Mesendoderm (in vitro differentiated cells): ENCODE data around the gene ATP2C2.

Source experiments
- DNase-seq: peaks from one replicate; pipeline ENCODE4 v3.0.0; 2013
- H2AK5ac ChIP-seq: 2 replicates; pipeline ENCODE4 v1.6.1; 2013; ENCODE audit warnings: low read length, inconsistent platforms
- H2BK120ac ChIP-seq: 2 replicates; pipeline ENCODE4 v1.6.1; 2013; ENCODE audit warnings: low read depth, mild to moderate bottlenecking, low read length, moderate library complexity, mixed read lengths
- H2BK15ac ChIP-seq: replicated peaks from 2 replicates; pipeline ENCODE4 v1.6.1; 2013; ENCODE audit warnings: low read depth, mild to moderate bottlenecking, moderate library complexity
- H2BK5ac ChIP-seq: 2 replicates; pipeline ENCODE4 v1.6.1; 2013; ENCODE audit warnings: low read length, inconsistent platforms
- H3K18ac ChIP-seq: 2 replicates; pipeline ENCODE4 v1.6.1; 2013; ENCODE audit warnings: mild to moderate bottlenecking, low read length, mixed read lengths
- H3K23ac ChIP-seq: one replicate; pipeline ENCODE4 v1.6.1; 2013; ENCODE audit warnings: low read length
- H3K27ac ChIP-seq: 2 replicates; pipeline ENCODE4 v1.5.1; 2013; ENCODE audit warnings: low read depth, mild to moderate bottlenecking, inconsistent platforms, low read length, moderate library complexity
- H3K27me3 ChIP-seq: 2 replicates; pipeline ENCODE4 v1.6.1; 2013; ENCODE audit warnings: low read length, control low read depth, mild to moderate bottlenecking, inconsistent platforms; ENCODE audit not compliant: insufficient read depth, poor library complexity
- H3K36me3 ChIP-seq: 2 replicates; pipeline ENCODE4 v1.6.1; 2013; ENCODE audit warnings: low read length, inconsistent platforms; ENCODE audit not compliant: control insufficient read depth, insufficient read depth
- H3K4ac ChIP-seq: one replicate; pipeline ENCODE4 v1.6.1; 2013; ENCODE audit warnings: low read depth, mild to moderate bottlenecking, low read length, moderate library complexity
- H3K4me1 ChIP-seq: 2 replicates; pipeline ENCODE4 v1.6.1; 2013; ENCODE audit warnings: low read depth, low read length, inconsistent platforms; ENCODE audit not compliant: control insufficient read depth
- H3K4me2 ChIP-seq: 2 replicates; pipeline ENCODE4 v1.6.1; 2013; ENCODE audit warnings: low read length
- H3K4me3 ChIP-seq: 2 replicates; pipeline ENCODE4 v1.5.1; 2013; ENCODE audit warnings: mild to moderate bottlenecking, low read length
- H3K56ac ChIP-seq: one replicate; pipeline ENCODE4 v1.6.1; 2013; ENCODE audit warnings: low read length
- H3K79me1 ChIP-seq: 2 replicates; pipeline ENCODE4 v1.6.1; 2013; ENCODE audit warnings: low read length, inconsistent platforms
- H3K79me2 ChIP-seq: 2 replicates; pipeline ENCODE4 v1.6.1; 2013; ENCODE audit warnings: mild to moderate bottlenecking, low read length; ENCODE audit not compliant: control insufficient read depth, insufficient read depth
- H3K9ac ChIP-seq: 2 replicates; pipeline ENCODE4 v1.6.1; 2013; ENCODE audit warnings: low read length, inconsistent platforms
- H4K5ac ChIP-seq: one replicate; pipeline ENCODE4 v1.6.1; 2013; ENCODE audit warnings: low read length
- H4K8ac ChIP-seq: one replicate; pipeline ENCODE4 v1.6.1; 2013; ENCODE audit warnings: low read depth, mild to moderate bottlenecking, control low read depth, low read length, moderate library complexity
- WGBS: extraction: QIAGEN DNeasy Blood & Tissue Kit; methylation state at CpG from one replicate; pipeline ENCODE4 v1.1.7; 2013; ENCODE audit warnings: low lambda C conversion rate, missing lambda C conversion rate; ENCODE audit not compliant: insufficient coverage; ENCODE audit errors: extremely low coverage; 5-methylcytosine and 5-hydroxymethylcytosine counted together

The ATP2C2 gene

DNA sequence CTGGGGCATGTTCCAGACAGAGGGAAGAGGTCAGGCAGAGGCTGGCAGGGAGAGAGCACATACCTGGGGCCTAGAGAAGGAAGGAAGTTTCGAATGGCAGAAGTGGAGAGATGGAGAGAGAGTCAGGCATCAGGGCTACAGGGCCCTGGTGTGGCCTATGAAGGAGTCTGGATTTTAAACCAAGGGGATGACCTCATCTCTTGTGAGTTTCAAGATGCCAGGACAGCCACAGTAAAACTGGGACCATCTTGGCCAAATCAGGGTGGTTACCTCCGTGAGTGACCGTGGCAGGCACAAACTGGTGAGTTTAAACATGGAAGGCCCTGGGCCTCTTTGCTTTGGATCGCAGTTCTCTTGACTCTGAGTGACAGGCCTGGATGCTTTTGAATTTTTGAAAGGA, 7.6 kb upstream of the ATP2C2 start:
- Histone ChIP-seq H3K18ac (no peak overlapping the region), H4K5ac (no peak overlapping the region), H3K27ac (no peak overlapping the region), H3K36me3 (no peaks in the 10 kb centered on the region), H3K4me3 (no peak overlapping the region), H3K4me1 (no peaks in the 10 kb centered on the region), H3K79me1 (no peaks in the 10 kb centered on the region), H3K4me2 (no peak overlapping the region), H2BK120ac (no peak overlapping the region), H3K56ac (no peak overlapping the region), H3K27me3 (no peaks in the 10 kb centered on the region), H2BK5ac (no peak overlapping the region), H3K9ac (no peak overlapping the region), H2BK15ac (no peak overlapping the region), H4K8ac (no peak overlapping the region), H3K23ac (no peak overlapping the region), H2AK5ac (no peak overlapping the region), H3K4ac (no peak overlapping the region), H3K79me2 (no peaks in the 10 kb centered on the region)
- WGBS = no CpG with 5 or more reads among the region's 4 CpGs
- DNase-seq = no peak

DNA sequence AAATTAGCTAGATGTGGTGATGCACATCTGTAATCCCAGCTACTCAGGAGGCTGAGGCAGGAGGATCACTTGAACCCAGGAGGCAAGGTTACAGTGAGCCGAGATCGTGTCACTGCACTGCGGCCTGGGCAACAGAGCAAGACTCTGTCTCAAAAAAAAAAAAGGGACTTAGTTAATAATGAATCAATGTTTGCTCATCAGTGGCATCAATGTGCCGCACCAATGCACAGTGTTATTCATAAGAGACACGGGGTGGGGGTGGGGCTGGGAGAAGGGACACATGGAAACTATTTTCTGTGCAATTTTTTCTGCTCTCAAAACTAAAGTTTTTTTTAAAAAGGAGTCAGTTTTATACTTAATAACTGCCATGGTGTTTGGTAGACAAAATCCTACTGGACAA, 6.8 kb upstream of the ATP2C2 start:
- H3K36me3 ChIP-seq = no peaks in the 10 kb centered on the region
- no peak overlapping the region for H3K56ac ChIP-seq
- no peak overlapping the region for H3K4me3 ChIP-seq
- H2BK15ac ChIP-seq = no peak overlapping the region
- H3K27me3 ChIP-seq = no peaks in the 10 kb centered on the region
- no peak overlapping the region for H3K4ac ChIP-seq
- no peak overlapping the region for H3K9ac ChIP-seq
- H4K8ac ChIP-seq = no peak overlapping the region
- H2BK5ac ChIP-seq = no peak overlapping the region
- H3K18ac ChIP-seq = no peak overlapping the region
- no peaks in the 10 kb centered on the region for H3K79me1 ChIP-seq
- no peak for DNase-seq
- H3K79me2 ChIP-seq = no peaks in the 10 kb centered on the region
- H2BK120ac ChIP-seq = no peak overlapping the region
- no peak overlapping the region for H3K27ac ChIP-seq
- no peak overlapping the region for H3K23ac ChIP-seq
- H3K4me2 ChIP-seq = no peak overlapping the region
- no peak overlapping the region for H2AK5ac ChIP-seq
- WGBS = no CpG with 5 or more reads among the region's 5 CpGs
- no peaks in the 10 kb centered on the region for H3K4me1 ChIP-seq
- no peak overlapping the region for H4K5ac ChIP-seq

DNA sequence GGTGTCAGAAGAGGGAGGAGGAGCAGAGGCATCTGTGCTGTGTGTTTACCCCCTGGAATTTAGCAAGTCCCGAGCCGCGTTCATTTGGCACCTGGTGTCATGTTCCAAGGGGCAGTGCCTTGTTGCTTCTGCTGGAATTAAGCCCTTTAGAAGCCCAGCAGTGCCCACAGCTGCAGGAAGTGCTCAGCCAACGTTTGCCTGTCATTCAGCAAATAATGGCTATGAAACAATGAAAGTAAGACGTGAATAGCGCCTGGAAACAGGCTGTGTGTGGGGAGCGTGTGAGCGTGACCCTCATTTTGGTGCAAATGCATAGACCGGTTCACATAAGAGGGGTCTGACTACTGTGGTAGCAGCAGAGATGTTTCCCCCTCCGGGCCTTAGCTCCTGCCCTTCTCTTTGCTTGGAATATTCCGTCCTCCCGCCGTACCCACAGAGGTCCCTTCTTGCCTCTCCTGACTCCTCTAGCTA, 5.8 kb upstream of the ATP2C2 start:
- WGBS = no CpG with 5 or more reads among the region's 13 CpGs
- H3K79me2 ChIP-seq = no peaks in the 10 kb centered on the region
- H3K9ac ChIP-seq = no peak overlapping the region
- no peak overlapping the region for H2AK5ac ChIP-seq
- H3K36me3 ChIP-seq = no peaks in the 10 kb centered on the region
- H3K4me2 ChIP-seq = no peak overlapping the region
- H3K79me1 ChIP-seq = no peaks in the 10 kb centered on the region
- no peak overlapping the region for H3K18ac ChIP-seq
- H4K5ac ChIP-seq = no peak overlapping the region
- H3K56ac ChIP-seq = no peak overlapping the region
- H3K4ac ChIP-seq = no peak overlapping the region
- no peaks in the 10 kb centered on the region for H3K27me3 ChIP-seq
- H4K8ac ChIP-seq = no peak overlapping the region
- H3K23ac ChIP-seq = no peak overlapping the region
- H3K27ac ChIP-seq = no peak overlapping the region
- peak; percentile 66 for DNase-seq
- H3K4me3 ChIP-seq = no peak overlapping the region
- H2BK15ac ChIP-seq = no peak overlapping the region
- no peak overlapping the region for H2BK5ac ChIP-seq
- H3K4me1 ChIP-seq = no peaks in the 10 kb centered on the region
- no peak overlapping the region for H2BK120ac ChIP-seq

DNA sequence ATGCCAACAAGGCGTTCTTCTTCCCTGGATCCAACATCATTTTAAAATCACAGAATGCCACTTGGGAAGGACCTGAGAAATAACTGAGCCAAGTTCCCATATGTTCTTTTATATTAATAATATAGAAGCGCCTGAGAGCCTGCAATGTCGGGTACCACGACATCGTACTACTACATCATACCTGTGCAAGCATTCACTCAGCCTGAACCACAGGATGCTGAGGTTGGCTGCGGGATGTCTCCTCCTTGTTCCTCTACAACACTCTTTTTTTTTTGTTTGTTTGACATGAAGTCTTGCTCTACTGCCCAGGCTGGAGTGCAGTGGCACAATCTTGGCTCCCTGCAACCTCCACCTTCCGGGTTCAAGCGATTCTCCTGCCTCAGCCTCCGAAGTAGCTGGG, 2.1 kb upstream of the ATP2C2 start:
- Histone ChIP-seq H3K27me3 (no peaks in the 10 kb centered on the region), H3K79me2 (no peaks in the 10 kb centered on the region), H3K36me3 (no peaks in the 10 kb centered on the region)

DNA sequence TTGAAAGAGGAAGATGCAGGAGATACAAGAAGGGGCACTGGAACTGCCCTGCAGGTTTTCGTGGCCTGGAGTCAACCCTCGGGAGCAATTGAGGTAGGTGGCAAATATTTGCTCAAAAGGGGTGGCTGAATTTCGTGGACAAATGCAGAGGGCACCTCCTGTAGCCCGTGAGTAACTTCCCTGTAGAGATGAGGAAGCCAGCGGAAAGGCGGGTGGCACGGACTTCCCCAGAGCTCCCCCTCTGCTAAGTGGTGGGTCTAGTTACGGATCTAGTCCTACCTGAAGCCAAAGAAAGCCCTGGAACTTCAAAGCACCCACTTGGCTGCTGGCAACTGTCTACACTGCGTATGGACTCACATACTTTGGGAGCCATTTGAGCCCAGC, 1.0 kb upstream of the ATP2C2 start:
- no peak overlapping the region for H3K18ac ChIP-seq
- H2AK5ac ChIP-seq = no peak overlapping the region
- no peak overlapping the region for H2BK120ac ChIP-seq
- no peak overlapping the region for H4K5ac ChIP-seq
- no peak for DNase-seq
- no peak overlapping the region for H3K27ac ChIP-seq
- no peak overlapping the region for H3K9ac ChIP-seq
- H3K4me3 ChIP-seq = no peak overlapping the region
- no peaks in the 10 kb centered on the region for H3K27me3 ChIP-seq
- no peaks in the 10 kb centered on the region for H3K36me3 ChIP-seq
- no peak overlapping the region for H4K8ac ChIP-seq
- H2BK5ac ChIP-seq = no peak overlapping the region
- H3K4me1 ChIP-seq = peaks cover 4% of the 10 kb centered on the region
- no peaks in the 10 kb centered on the region for H3K79me1 ChIP-seq
- H3K56ac ChIP-seq = no peak overlapping the region
- no peaks in the 10 kb centered on the region for H3K79me2 ChIP-seq
- no peak overlapping the region for H3K4ac ChIP-seq
- no CpG with 5 or more reads among the region's 9 CpGs for WGBS
- H2BK15ac ChIP-seq = no peak overlapping the region
- no peak overlapping the region for H3K23ac ChIP-seq
- no peak overlapping the region for H3K4me2 ChIP-seq

More for the DNA sequence above, 2.1 kb upstream of the ATP2C2 start:
- Histone ChIP-seq H3K56ac (no peak overlapping the region), H3K4me2 (no peak overlapping the region), H3K27ac (no peak overlapping the region), H2BK5ac (no peak overlapping the region), H2AK5ac (no peak overlapping the region), H3K18ac (no peak overlapping the region), H3K4me1 (peaks cover 4% of the 10 kb centered on the region), H2BK15ac (no peak overlapping the region), H3K4me3 (no peak overlapping the region), H3K4ac (no peak overlapping the region), H3K23ac (no peak overlapping the region), H3K79me1 (no peaks in the 10 kb centered on the region), H3K9ac (no peak overlapping the region), H2BK120ac (no peak overlapping the region), H4K5ac (no peak overlapping the region), H4K8ac (no peak overlapping the region)
- WGBS = no CpG with 5 or more reads among the region's 9 CpGs
- DNase-seq = no peak

DNA sequence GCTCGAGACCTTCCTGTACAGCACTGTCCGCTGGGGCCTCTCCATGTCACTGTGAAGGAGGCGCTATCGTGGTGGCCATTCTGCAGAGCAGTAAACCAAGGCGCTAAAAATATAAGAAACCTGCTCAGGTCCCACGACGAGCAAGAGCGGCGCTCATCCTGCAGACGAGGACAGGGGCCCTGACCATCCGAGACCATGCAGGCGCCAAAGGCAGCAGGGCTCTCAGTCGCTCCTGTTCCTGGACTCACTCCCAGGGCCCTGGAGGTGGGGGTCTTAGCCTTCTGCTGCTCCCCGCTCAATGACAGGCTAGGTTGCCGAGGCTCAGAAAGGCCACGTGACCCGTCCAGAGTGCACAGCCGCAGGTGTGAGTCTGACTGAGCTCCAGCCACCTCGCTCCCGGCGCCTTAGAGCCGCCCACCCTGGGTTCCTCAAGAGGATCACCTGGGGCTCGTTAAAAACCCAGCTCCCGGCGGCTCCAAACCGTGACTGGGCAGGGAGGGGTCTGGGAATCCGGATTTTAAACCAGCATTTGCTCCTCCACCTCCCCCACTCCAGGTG, 509 bp upstream of the ATP2C2 start:
- H4K8ac ChIP-seq = no peak overlapping the region
- no peak overlapping the region for H2BK120ac ChIP-seq
- no peaks in the 10 kb centered on the region for H3K79me1 ChIP-seq
- H3K4me1 ChIP-seq = peaks cover 4% of the 10 kb centered on the region
- H3K4me2 ChIP-seq = peak overlapping the region; percentile 74
- H3K4ac ChIP-seq = no peak overlapping the region
- H2BK15ac ChIP-seq = no peak overlapping the region
- H3K79me2 ChIP-seq = no peaks in the 10 kb centered on the region
- no peak overlapping the region for H2AK5ac ChIP-seq
- no peak overlapping the region for H4K5ac ChIP-seq
- no peak overlapping the region for H3K4me3 ChIP-seq
- H3K23ac ChIP-seq = no peak overlapping the region
- no peaks in the 10 kb centered on the region for H3K27me3 ChIP-seq
- no CpG with 5 or more reads among the region's 27 CpGs for WGBS
- no peaks in the 10 kb centered on the region for H3K36me3 ChIP-seq
- no peak overlapping the region for H2BK5ac ChIP-seq
- no peak for DNase-seq
- no peak overlapping the region for H3K18ac ChIP-seq
- peak overlapping the region; percentile 81 for H3K56ac ChIP-seq
- no peak overlapping the region for H3K27ac ChIP-seq
- peak overlapping the region; percentile 57 for H3K9ac ChIP-seq
